ENCODE measurements around the gene MGAT5.

The MGAT5 gene

DNA sequence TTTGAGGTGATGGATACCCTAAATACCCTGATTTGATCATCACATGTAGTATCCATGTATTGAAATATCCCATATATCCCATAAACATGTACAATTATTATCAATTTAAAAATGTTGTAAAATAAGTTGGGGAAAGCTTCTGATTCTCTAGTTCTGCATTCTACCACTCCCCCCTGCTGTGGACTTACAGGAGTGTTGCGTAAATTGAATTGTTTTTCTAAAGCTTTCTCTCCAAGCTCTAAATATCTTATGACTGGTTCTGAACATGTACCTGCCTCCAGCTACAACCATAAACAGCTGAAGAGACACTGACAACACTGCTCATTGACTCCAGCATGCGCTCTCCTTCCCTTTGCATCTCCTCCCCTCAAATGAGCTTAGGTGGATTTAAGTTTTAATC lies 145.2 kb downstream of the MGAT5 start:
- DNase-seq (ENCODE audit: low read depth), result no peak

DNA sequence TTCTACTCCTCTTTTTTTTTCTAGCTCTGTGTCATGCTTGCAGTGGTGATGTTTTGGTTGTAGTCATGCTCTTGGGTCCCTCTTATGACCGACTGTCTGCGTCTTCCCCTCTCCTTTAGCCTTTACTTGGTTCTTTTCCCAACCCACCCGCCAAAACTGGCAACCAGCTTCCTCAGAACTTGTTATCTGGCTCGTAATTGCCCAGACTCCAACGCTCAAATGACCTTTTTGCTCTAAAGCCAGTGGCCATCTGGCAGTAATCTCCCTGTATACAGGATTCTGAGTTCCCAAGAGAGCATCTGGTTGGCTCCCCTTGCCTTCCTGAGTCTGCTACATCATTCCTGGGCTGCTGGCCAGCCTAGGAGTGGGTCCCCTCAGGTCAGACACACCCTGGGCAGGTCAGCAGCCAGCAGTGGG lies 147.2 kb downstream of the MGAT5 start:
- DNase-seq (ENCODE audit: low read depth), result no peak

DNA sequence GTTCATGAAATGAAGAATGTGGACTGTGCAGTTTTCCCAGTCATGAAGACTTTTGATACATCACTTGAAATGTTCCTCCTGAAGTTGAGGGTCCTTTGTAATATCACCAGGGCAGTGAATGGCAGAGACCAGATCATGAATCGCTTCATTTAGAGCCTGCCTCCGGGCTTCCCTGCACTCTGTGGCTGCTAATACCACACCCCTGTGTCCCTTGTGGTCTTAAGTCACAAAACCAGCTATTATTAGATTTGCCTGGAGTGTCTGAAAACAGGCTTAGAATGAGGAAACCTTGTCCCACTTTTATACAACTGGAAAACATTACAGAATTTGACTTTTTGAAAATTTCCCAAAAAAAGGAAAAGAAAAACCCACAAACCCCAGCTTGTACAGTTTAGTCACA lies 147.9 kb downstream of the MGAT5 start:
- DNase-seq (ENCODE audit: low read depth), result no peak

DNA sequence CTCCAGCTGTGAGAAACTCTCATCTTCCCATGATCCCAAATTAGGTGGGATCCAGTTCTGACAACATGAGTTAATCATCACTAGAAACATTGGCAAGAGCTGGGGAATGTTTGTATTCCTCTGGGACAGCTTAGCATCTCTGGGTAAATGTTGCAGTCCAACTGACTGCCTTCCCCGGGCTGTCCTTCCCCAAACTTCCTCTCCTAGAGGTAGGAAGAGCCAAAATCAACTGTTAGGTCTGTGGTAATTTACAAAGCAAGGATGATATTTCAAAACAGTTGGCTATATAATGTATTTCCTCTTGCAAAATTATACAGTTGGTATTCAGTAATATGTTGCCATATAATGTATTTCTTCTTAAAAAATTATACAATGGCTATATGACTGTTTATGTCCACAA lies 148.5 kb downstream of the MGAT5 start:
- no peak for DNase-seq (ENCODE audit: low read depth)

DNA sequence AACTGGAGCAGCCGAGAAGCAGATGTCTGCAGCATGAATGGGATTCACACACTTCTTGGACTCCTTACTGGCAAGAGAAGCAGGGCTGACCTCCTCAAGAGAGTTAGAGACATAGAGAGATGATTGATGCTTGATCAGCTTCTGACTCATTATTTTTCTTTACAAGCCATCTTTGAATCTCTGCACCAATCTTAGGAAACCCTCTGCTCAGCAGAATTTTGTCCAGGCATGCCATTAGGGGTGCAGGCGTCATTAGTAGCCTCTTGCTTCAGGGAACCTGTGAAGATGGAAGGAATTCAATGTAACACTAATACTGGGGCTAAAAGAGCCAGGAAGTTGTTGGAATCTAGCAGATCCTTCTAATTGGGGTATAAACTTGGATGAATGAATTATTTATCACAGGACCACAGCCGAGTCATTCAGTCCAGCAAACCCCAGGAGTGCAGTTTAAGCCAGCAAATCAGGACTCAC lies 151.8 kb downstream of the MGAT5 start:
- DNase-seq (ENCODE audit: low read depth), result no peak

DNA sequence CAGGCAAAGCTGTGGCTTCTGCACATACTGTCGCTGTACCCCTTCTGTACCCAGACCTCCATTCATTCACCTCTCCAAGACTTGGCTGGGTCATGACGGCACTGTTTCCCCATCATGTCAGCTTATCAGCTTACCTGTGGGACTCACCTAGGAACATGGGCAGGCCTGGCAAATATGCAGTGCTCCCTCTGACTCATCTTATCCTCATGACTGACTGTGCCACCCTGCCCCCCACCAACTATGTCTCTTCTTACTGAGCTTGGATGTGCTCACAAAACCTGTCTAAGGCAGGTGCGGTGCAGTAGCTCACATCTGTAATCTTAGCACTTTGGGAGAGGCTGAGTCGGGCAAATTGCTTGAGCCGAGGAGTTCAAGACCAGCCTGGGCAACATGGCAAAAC lies 152.4 kb downstream of the MGAT5 start:
- no peak for DNase-seq (ENCODE audit: low read depth)

DNA sequence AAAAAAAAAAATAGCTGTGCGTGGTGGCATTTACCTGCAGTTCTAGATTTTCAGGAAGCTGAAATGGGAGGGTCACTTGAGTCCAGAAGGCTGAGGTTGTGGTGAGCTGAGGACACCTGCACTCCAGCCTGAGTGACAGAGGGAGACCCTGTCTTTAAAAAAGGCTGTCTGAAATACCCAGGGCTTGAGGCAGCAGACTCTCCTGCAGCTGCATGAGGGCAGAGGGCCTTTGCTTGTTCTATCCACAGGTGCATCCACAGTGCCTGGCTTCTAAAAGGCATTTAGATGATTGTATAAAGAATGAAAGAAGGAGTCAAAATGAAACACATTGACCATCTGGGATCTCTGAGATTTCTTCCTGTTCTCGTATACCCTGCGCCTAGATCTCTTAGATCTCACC lies 152.9 kb downstream of the MGAT5 start:
- no peak for DNase-seq (ENCODE audit: low read depth)

DNA sequence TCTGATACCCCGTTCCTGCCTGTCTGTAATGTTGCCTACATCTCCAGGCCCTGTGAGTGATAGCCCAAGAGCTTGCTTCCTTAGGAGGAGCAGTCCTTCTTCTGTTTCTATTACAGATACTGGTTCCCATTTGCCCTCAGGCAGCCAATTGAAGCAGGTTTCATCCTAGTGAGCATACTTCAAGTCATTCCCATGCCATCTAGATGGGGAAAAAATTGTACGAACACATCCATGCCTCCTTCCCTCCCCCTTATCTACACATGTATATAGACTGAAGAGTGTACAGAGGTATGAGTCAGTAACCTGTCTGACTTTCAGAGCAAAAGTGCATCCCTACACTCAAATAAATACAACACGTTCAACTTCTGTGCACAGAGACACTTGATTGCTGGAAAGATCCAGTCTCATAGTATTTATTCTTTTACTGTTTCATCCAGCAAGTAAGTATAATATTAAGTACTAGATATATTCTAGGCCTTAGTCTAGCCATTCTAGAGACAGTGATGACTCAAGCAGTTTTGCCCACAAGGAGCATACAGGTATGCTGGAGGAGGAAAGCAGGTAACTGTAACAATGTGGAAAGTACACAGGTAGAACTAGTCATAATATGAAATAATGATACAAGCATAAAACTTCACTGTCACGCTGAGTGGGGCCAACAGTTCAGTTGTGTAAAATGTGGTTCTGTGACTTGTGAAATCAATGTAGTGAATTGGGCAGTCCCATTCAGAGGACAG lies 153.4 kb downstream of the MGAT5 start:
- no peak for DNase-seq (ENCODE audit: low read depth)

DNA sequence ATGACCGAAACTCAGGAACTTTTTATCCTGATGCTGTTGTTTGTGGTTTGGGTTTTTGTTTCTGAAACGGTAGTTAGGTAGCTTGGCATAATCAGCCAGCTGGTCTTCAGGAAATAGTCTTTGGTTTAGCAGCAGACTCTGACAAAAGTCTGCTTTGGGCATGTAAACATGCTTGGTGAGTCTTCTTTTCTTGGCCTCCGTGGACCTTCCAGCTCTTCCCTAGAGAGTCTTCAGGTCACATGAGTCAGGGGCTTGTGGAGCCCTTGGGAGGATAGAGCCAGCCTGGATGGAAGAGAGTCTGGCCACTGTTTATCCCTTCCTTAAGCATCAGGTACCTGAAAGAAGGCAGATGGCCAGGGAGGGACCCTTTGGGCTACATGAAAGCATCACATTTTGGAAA lies 154.5 kb downstream of the MGAT5 start:
- no peak for DNase-seq (ENCODE audit: low read depth)

DNA sequence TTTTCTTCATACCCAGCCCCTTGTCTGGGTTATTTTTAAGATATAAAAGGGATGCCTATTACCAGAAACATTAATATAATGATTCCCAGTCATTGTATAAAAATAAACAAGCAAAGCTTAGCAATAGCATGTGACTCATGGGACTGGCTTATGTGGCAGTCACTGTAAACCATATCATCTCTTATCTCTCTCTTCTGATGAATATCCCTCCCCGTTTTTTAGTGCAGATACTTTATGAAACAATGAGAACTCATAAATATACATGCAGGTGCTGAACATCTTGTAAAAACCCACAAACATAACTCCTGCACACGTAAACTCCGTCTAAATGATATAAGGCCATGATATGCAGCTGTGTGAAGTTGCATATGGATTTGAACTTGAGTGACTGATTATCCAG lies 154.9 kb downstream of the MGAT5 start:
- DNase-seq (ENCODE audit: low read depth), result no peak

DNA sequence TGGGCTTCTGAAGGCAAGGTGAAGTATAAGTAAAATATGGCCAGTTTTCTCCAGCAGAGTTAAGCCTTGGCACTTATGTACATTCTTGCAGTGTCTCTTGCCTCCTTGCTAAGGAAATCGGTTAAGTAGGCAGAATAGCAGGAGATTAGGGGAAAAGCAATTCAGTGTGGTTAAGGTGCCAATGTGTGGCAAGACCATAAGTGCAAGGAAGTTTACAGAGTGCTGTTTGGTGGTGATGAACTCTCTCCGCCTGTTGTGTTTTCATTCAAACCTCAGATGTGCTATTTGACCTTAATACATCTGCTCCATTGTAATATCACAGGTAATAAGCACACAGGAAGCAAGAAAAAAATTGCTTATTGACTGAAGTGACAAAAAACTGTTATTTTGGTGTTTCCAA lies 156.1 kb downstream of the MGAT5 start:
- no peak for DNase-seq (ENCODE audit: low read depth)

DNA sequence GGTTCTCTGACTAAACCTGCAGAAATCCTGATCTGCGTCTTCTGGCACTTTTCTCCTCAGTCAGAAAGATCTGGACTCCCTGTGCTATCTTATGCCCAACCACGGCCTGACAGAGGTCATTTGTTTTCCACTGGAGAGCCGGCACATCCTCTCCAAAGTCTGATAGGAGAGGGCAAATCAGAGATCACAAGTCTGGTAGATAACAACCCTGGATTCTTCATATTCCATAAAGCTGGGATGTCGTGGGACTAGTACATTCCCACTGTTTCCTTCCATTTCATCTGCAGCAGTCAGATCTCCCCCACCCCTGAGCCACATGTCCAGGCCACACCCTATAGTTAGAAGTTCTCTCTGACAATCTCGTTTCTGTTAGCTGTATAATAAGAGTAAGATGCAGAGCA lies 157.0 kb downstream of the MGAT5 start:
- peak; percentile 32 for DNase-seq (ENCODE audit: low read depth)

DNA sequence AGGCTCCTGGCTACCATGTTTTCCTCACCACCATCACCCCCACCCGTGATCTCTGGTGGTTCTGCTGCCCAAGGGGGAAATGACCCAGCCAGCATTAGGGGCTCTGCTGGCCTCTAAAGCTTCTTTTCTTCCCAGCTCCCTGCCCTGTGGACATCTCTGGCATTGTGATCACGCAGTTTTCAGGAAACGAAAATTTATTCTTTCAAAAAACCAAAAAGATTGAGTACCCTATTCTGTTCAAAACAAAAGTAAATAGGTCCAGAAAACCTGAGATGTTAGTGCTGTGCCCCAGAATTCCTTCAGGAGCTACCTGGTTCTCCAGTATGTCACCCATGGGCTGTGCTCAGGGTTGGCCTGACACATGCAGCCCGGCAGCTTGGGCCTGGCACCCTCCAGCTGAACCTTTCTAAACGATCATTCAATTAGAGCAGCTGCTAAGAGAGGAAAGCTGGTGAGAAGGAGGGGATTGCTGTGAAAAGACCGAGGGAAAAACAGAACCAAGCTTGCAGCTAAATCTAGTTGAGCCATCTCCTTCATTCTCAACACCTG lies 157.5 kb downstream of the MGAT5 start:
- no peak for DNase-seq (ENCODE audit: low read depth)

DNA sequence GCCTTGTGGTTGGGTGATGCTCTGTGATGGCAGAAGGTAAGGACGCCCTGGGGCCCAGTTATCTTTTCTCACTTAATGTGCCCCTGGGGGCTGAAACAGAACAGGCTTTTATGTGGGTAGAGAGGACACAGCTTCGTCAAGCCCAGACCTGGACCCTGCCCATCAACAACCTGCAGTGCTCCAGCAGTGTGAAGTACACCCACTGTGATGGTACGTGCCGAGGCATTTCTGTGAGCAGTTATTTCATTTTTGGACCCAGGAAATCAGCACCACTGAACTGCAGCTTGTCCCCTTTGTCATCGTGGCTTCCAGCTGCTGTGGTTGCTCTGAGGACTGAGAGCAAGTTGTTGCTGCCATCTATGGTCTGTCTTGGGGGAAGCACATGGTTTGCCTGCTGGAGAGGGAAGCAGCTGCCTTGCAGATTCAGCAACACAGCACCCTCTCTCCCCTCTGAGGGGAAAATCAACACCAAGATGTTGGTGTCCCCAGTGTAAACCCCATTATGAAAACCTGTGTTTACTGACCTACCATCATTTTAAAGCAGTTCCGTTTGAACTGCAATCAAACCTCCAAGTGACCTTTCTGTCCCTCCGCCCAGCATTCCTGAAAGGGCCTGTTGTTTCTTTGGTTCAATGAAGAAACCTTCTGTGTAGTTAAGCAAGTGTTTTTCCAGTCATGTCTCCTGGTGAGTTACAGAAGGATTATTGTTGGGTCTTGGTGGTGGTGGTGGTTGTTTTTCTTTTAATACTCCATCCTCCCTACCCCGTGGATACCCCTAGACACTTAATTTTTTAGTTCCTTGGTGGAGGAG lies 158.2 kb downstream of the MGAT5 start:
- DNase-seq (ENCODE audit: low read depth), result peak; percentile 14

DNA sequence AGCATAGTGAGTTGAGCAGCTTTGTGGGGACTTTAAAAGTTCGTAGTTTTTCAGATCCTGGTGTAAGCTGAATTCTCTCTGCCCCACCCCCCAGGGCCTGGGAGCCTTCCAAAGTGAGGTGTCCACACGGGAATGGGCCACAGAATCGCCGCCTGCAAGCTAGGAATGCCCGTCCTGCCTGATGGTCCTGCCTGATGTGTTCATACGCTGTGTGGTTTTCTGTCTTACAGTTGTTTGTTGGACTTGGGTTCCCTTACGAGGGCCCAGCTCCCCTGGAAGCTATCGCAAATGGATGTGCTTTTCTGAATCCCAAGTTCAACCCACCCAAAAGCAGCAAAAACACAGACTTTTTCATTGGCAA lies 158.7 kb downstream of the MGAT5 start:
- DNase-seq (ENCODE audit: low read depth), result no peak

DNA sequence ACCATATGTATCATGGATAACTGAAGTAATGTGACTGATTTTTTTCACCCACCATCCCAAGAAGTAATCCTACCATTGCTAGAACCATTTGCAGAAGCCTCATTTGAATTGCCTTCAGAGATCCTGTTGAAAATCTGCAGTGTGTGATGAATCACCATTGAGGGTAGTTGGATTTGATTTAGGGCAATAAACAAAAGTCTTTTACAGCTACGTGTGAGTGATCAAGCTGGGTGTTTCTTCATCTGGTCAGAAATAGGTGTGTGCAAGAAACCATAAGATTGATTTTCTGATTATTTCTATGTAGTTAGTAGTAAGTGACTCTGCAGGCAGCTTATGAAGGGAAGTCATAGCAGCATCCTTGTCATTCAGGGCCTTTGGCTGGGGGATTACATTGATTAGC lies 159.6 kb downstream of the MGAT5 start:
- DNase-seq (ENCODE audit: low read depth), result no peak

DNA sequence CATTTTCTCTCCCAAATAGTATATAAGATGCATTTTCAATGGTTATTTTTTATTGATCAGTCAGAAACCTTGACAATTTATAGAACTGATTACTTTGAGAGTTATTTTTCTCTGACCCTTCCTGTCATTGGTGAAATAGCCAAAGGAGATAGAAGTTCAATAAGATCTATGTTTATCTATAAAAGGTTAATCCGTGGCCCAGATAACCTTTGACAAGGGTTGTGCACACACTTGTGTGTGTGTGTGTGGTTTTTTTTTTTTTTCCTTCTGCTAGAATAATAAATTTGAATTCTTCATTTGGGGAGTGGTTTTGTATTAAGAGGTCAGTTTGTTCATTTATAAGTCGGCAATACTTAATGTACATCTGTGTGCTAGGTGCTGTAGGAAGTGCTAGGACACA lies 160.0 kb downstream of the MGAT5 start:
- DNase-seq (ENCODE audit: low read depth), result no peak

DNA sequence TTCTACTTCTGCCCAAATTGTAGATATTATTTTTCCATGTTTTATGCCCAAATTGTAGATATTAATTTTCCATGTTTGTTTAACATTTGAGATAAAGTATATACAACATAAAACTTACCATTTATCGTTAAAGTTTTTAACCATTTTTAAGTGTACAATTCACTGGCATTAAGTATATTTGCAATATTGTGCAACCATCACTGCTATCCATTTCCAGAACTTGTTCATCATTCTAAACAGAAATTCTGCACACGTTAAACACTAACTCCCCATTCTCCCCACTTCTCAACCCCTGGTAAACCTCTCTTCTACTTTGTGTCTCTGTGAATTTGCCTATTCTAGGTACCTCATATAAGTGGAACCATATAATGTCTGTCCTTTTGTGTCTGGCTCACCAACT lies 162.1 kb downstream of the MGAT5 start:
- no peak for DNase-seq (ENCODE audit: low read depth)

DNA sequence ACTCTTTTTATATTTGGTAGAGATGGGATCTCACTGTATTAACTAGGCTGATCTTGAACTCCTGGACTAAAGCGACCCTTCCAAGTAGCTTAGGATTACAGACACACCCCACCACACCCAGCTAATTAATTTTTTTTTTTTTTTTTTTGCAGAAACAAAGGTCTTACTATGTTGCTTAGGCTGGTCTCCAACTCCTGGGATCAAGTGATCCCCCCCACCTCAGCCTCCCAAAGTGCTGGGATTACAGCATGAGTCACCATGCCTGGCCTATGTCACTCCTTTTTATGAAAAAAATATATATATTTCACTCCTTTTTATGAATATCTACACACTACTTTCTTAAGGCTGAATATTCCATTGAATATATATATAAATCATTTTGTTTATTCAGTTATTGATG lies 162.8 kb downstream of the MGAT5 start:
- no peak for DNase-seq (ENCODE audit: low read depth)

DNA sequence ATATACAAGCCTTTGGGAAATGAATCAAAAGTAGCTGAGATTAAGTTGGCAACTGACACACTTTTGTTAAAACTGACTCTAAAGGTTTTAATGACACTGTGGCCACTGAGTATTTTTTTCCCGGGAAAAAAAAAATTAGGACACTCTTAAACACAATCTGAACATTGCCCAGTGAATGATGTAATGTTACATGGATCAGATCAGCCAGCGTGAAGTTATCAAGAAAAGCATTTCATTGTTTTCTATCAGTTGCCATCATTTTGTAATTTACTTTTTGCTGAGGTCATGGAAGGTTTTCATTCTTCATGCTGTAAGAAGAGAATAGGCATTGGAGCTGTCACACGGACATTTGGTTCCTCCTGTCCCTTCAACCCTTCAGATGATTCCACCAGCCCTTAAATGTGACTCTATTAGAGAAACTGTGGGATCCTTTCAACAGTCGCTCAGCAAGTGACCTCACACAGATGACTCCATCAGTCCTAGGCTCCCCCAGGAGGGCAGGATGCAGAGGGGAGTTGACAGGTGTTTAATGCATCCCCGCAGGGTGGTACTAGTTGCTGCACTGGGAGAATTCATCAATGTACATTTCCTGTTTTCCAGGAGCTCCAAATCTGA lies 164.2 kb downstream of the MGAT5 start:
- no peak for DNase-seq (ENCODE audit: low read depth)

DNA sequence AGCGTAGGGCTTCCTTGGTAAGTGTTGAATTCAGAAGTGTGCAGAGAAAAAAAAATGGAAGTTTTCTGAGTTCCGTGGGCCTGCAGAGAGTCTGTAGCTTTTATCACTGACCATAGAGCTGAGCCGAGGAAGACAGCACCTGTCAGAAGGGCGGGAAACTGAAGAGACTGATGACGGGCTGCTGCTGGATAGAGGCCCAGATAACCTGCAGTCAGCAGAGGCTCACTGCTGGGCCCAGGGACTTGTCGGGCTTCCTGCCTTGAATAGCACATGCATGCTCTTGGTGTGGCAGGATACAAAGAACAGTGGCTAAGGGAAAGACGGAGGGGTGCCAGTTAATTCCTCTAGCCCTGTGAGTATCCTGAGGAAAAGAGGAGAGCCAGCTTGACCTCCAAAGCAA lies 166.4 kb downstream of the MGAT5 start:
- no peak for DNase-seq (ENCODE audit: low read depth)

DNA sequence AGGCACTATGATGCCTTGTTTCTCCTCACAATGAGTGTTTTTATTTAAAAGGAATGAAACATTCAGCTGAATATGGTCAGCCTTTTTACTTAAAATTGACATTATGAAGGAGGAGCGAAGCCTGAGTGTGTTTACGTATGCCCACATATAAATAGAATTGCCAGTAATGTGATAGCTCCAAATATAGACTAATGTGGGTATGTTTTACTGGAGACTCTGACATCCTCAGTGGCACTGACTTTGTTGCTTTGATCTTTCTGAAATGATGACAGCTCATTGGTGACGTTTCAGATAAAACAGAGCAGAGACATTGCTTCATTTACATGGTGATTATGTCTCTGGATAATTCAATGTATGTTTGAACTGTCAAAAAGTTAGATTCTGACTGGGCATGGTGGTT lies 167.0 kb downstream of the MGAT5 start:
- DNase-seq (ENCODE audit: low read depth), result no peak

All from CMK (cell line).